ENCODE data around the gene ELFN2.

Gene ELFN2

GRCh38 chr22:37318364-37319109 is 108.7 kb downstream of the ELFN2 start:
- peaks cover 19% of the 10 kb centered on the region for H4K20me1 ChIP-seq (ENCODE audit: insufficient read depth, low read length)
- no peak overlapping the region for H3K4me2 ChIP-seq (ENCODE audit: insufficient read depth, low read length)
- H3K79me2 ChIP-seq (ENCODE audit: insufficient read depth, low read length), result no peaks in the 10 kb centered on the region
- H3K9me3 ChIP-seq (ENCODE audit: insufficient read depth, low read length, severe bottlenecking), result no peaks in the 10 kb centered on the region
- no peak overlapping the region for H3K4me3 ChIP-seq (ENCODE audit: low read depth in 1 of 2, low read length in 2 of 2)
- no peak for ATAC-seq (ENCODE audit: insufficient read depth, low read depth)
- H3K27me3 ChIP-seq (ENCODE audit: insufficient read depth, low read length, poor library complexity), result peaks cover 16% of the 10 kb centered on the region
- no peak overlapping the region for H3K9ac ChIP-seq (ENCODE audit: low read depth, low read length)
- no peak overlapping the region for H3K27ac ChIP-seq (ENCODE audit: low read length)
- H2AFZ ChIP-seq (ENCODE audit: low read depth, low read length), result no peak overlapping the region
- H3K4me1 ChIP-seq (ENCODE audit: insufficient read depth, low read length), result peaks cover 8% of the 10 kb centered on the region
- no peaks in the 10 kb centered on the region for H3K36me3 ChIP-seq (ENCODE audit: insufficient read depth, low read length)
- no peak for DNase-seq
- no peak for TF ChIP-seq CTCF (IDR thresholded peaks at IDR 0.05; ENCODE audit: borderline replicate concordance, extremely low read depth, low read length, poor library complexity, severe bottlenecking)
- TF ChIP-seq EZH2 (IDR thresholded peaks at IDR 0.05; ENCODE audit: borderline replicate concordance, low read depth, low read length, severe bottlenecking), result no peak
